HUES64 (cell line): ENCODE results near the gene WRNIP1.

Experiments
- H3K27ac ChIP-seq: 2 replicates; pipeline ENCODE4 v1.7.0; 2013; ENCODE audit warnings: low read depth, low read length, inconsistent platforms
- H3K27me3 ChIP-seq: 2 replicates; pipeline ENCODE4 v1.6.1; 2013; ENCODE audit warnings: mild to moderate bottlenecking, low read length; ENCODE audit not compliant: insufficient read depth
- H3K36me3 ChIP-seq: 2 replicates; pipeline ENCODE4 v1.6.1; 2013; ENCODE audit warnings: mild to moderate bottlenecking, low read length; ENCODE audit not compliant: insufficient read depth
- H3K4me1 ChIP-seq: 2 replicates; pipeline ENCODE4 v1.6.1; 2013; ENCODE audit warnings: mild to moderate bottlenecking, low read length, moderate library complexity; ENCODE audit not compliant: insufficient read depth
- H3K4me3 ChIP-seq: 2 replicates; pipeline ENCODE4 v1.5.1; 2013; ENCODE audit warnings: mild to moderate bottlenecking, low read length, moderate library complexity
- H3K9ac ChIP-seq: 2 replicates; pipeline ENCODE4 v1.6.1; 2013; ENCODE audit warnings: mild to moderate bottlenecking, low read depth, low read length
- H3K9me3 ChIP-seq: 2 replicates; pipeline ENCODE4 v1.6.1; 2013; ENCODE audit warnings: low read depth, low read length; ENCODE audit not compliant: insufficient read depth
- WGBS: fragments of 150-250, 120-280 bp; methylation state at CpG from one replicate; pipeline ENCODE4 v1.1.7; 2013; ENCODE audit warnings: missing lambda C conversion rate; 5-methylcytosine and 5-hydroxymethylcytosine counted together

The WRNIP1 gene

DNA sequence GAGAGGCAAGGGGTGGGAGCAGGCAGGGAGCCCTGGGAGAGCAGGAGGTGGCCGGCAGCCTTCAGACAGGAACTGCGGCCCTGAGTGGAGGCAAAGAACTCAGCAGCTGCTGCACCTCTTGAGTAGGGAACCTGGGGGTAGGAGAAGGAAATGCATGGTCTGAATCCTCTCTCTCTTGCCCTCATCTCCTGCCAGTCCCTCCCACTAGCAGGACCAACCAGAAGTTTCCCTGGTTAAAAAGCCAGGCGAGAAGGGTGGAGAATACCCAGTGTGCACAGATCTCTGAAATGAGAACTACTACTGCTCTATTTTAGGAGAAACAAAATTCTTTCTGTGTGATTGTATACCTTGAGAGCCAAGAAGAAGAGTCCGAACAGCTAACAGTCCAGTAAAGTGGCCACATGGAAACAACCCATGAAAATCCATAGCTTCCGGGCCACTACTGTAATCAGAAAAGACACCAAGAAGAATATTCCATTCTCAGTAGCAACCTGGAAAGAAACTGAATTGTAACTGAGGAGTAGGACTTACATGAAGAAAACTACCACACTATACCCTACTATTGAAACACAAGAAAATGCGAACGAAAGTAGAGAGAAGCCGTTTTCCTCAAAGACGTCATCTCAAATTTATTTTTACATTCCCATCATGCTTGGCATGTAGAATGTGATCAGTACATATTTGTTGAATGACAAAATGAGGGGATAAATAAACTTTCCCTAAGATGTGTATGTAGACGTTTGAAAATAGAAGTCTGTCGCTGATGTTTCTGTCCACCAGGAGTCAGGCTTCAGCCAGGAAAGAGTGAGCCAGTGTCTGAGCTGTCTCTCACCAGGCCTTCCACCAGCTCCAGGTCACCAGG is 25.6 kb downstream of the WRNIP1 start:
- H3K27ac ChIP-seq = no peak overlapping the region
- H3K9ac ChIP-seq = no peak overlapping the region
- no peaks in the 10 kb centered on the region for H3K9me3 ChIP-seq
- H3K36me3 ChIP-seq = peaks cover 2% of the 10 kb centered on the region; the same call in 1 of the 2 replicates
- no peaks in the 10 kb centered on the region for H3K27me3 ChIP-seq
- peaks cover 5% of the 10 kb centered on the region for H3K4me1 ChIP-seq
- WGBS = 62% methylated on average over 9 of the region's 11 CpGs
- H3K4me3 ChIP-seq = no peak overlapping the region

DNA sequence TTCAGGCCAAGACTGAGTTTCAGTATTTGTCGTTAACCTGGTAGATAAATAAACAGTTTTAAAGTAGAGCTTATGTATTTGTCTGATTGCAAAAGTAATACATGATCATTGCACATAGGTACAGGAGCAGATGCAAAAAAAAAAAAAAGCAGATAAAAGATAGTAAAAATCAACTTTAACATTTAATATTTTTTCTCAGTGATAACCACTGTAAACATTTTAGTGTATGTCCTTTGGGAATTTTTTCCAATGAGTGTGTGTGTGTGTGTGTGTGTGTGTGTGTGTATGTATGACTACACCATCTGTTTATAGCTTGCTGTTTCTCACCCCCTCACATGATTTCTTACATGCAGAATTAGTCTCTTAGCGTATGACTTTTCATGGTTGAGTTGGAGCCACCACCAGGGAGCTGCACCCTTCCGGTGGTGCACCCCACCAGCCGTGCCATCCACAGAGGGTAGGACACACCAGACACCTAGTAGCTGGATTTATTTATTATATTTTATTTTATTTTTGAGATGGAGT is 26.3 kb downstream of the WRNIP1 start:
- Histone ChIP-seq H3K27me3 (no peaks in the 10 kb centered on the region), H3K27ac (no peak overlapping the region), H3K9ac (no peak overlapping the region), H3K9me3 (no peaks in the 10 kb centered on the region), H3K4me1 (peaks cover 5% of the 10 kb centered on the region), H3K36me3 (peaks cover 2% of the 10 kb centered on the region; the same call in 1 of the 2 replicates), H3K4me3 (no peak overlapping the region)
- 83% methylated on average over 4 of the region's 4 CpGs for WGBS

DNA sequence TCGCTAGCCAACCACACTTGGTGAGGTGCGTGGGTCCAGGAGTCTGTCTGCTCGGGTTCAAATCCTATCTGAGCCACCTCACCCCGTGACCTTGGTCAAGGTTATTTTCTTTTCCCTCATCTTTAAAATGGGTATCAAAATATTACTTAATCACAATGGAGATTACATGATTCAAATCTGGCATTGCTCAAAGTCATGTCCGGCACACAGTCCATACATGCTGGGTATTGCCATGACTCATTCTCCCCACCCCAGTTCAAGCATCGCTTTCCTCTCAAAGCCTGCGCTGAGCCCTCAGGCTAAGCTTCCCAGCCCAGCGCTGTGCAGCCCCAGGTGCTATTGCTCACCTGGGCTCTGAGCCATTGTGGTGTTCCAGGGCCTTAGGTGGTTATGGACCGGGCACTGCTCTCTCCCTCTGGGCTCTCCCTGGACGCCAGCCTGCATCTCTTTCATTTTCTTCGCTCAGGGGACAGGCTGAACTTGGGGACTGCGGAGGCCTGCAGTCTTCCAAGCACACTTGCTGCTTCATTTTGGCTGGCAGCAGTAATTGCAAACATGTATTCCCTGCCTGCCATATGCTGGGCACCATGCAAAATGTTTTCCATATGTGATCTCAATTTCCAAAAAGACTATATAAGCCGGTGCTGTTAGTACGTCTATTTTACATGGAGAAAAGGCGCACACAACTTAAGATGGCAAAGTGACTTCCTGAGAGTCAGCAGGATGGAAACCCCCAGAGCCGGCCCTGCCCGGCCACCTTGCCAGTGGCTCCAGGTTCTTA is 27.3 kb downstream of the WRNIP1 start:
- no peak overlapping the region for H3K4me3 ChIP-seq
- peaks cover 2% of the 10 kb centered on the region; the same call in 1 of the 2 replicates for H3K36me3 ChIP-seq
- no peaks in the 10 kb centered on the region for H3K9me3 ChIP-seq
- H3K27me3 ChIP-seq = no peaks in the 10 kb centered on the region
- no peak overlapping the region for H3K9ac ChIP-seq
- H3K4me1 ChIP-seq = peaks cover 5% of the 10 kb centered on the region
- no peak overlapping the region for H3K27ac ChIP-seq
- 95% methylated on average over 17 of the region's 17 CpGs for WGBS

DNA sequence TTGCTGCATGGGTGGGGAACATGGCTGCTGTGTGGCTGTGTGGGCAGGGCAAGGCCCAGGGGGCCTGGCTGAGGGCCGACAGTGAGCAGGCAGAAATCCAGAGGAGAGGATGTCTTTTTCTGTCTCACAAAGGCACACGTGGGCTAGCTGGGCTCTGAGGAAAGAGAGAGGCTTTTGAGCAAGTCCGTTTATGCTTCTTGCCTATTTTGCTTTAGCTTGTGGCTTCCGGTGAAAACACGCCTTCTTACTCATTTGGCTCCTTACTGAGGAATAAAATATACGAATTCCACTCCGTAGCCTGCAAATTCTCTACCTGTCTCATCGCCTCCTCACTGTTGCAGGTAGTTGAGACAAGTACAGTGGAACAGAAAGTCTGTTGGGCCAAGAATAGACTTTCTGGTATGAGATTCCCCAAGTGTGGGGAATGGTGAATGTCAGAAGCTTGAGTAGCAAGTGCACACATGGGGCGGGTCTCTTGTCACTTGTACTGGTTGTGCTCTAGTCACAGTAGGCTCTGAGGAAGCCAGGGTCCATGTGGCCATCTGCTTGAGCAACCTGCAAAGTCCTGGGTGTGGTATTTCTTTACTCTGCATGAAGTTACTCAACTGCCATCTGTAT is 28.4 kb downstream of the WRNIP1 start:
- Histone ChIP-seq H3K9me3 (no peaks in the 10 kb centered on the region), H3K36me3 (no peaks in the 10 kb centered on the region), H3K27ac (no peak overlapping the region), H3K27me3 (no peaks in the 10 kb centered on the region), H3K4me3 (no peak overlapping the region), H3K9ac (no peak overlapping the region; the same call in 1 of the 2 replicates), H3K4me1 (peaks cover 5% of the 10 kb centered on the region)
- 83% methylated on average over 9 of the region's 9 CpGs for WGBS

DNA sequence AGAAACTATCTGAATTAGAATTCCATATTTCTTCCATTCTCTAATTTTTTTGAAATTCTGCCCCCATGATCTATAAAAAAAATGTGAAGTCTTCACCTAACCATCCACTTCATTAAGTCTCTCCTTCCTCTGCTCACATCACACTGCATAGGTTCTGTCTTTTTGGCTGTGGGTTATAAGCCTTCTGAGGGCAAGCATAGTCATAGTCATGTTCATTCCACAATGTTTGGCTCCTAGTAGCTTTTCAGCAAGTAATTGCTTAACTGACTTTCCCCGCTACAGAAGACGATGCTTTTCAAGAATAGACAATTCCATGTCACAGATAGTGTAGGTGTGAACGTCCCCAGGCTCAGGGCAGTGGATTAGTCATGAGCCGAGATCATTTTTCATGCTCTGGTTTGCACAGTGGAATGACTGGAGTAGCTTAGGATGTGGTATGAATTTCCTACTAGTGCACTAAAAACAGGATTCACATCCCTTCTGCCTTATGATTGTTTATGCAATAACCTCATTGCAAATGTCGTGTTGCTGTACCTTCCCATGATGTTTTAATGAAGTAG is 29.1 kb downstream of the WRNIP1 start:
- WGBS = 92% methylated on average over 5 of the region's 5 CpGs
- H3K4me1 ChIP-seq = peaks cover 5% of the 10 kb centered on the region
- H3K36me3 ChIP-seq = no peaks in the 10 kb centered on the region
- H3K27me3 ChIP-seq = no peaks in the 10 kb centered on the region
- H3K4me3 ChIP-seq = no peak overlapping the region
- H3K9ac ChIP-seq = no peak overlapping the region
- H3K9me3 ChIP-seq = no peaks in the 10 kb centered on the region
- H3K27ac ChIP-seq = no peak overlapping the region

DNA sequence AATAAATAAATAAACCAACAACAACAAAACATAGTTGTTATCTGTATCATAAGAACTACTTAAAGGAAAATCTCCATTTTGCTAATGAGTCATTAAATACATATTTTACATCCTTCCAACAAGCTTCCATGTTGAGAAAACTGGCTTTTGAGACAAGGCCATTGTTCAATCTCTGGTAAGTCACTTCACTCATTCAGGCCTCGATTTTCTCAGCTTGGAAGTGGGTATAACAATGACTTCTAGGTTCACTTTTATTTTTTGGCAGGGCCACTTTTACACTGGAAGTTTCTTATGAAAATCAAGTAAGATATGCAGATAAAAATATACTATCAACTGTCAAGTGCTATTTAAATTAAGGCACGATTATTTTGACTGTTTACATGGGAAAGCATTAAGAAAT is 30.0 kb downstream of the WRNIP1 start:
- no peak overlapping the region for H3K9ac ChIP-seq
- H3K9me3 ChIP-seq = no peaks in the 10 kb centered on the region
- no peaks in the 10 kb centered on the region for H3K27me3 ChIP-seq
- H3K36me3 ChIP-seq = no peaks in the 10 kb centered on the region
- H3K4me3 ChIP-seq = no peak overlapping the region
- no peak overlapping the region for H3K27ac ChIP-seq
- H3K4me1 ChIP-seq = peaks cover 5% of the 10 kb centered on the region
- WGBS = 97% methylated on average over 2 of the region's 2 CpGs

DNA sequence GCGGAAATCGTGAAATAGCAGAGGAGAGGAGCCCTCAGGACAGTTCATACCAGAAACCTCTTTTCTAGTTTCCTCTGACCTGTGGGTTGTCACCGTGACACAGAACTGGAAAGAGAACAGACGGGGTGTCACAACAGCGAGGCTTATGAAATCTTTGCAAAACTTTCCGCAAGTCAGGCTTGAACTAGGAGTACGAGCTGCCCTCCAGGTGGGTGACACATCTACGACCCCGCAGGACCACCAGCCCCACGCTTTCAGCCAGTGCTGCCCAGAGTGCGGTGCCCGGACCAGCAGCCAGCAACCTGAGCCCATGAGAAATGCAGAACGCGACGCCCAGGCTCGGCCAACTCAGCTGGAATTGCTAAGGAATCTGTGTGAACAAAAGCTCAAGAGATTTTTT is 30.8 kb downstream of the WRNIP1 start:
- 94% methylated on average over 16 of the region's 16 CpGs for WGBS
- Histone ChIP-seq H3K4me1 (peaks cover 2% of the 10 kb centered on the region), H3K27me3 (no peaks in the 10 kb centered on the region), H3K36me3 (no peaks in the 10 kb centered on the region), H3K4me3 (no peak overlapping the region), H3K27ac (no peak overlapping the region), H3K9ac (no peak overlapping the region), H3K9me3 (no peaks in the 10 kb centered on the region)

DNA sequence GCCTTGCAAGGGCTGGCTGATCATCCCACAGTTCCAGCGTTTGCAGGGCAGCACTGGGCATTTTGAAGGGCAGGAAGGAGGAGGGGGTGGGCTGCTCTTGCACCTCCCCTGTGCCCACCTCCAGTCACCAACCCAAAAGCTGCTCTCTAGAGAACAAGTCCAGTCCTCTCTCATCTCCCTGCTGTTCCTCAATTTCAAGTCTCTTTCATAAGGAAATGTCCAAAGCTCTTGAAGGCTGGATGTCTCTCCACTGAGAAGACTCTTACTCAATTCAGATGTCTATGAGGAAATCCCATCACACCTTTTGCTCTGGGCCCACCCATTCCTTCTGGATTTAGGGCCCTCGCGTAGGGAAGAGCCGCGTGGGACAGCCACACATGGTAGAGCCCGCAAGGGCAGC is 31.7 kb downstream of the WRNIP1 start:
- Histone ChIP-seq H3K36me3 (no peaks in the 10 kb centered on the region), H3K9me3 (no peaks in the 10 kb centered on the region), H3K4me1 (no peaks in the 10 kb centered on the region), H3K27me3 (no peaks in the 10 kb centered on the region), H3K9ac (no peak overlapping the region), H3K4me3 (no peak overlapping the region), H3K27ac (no peak overlapping the region)
- WGBS = 77% methylated on average over 6 of the region's 6 CpGs

DNA sequence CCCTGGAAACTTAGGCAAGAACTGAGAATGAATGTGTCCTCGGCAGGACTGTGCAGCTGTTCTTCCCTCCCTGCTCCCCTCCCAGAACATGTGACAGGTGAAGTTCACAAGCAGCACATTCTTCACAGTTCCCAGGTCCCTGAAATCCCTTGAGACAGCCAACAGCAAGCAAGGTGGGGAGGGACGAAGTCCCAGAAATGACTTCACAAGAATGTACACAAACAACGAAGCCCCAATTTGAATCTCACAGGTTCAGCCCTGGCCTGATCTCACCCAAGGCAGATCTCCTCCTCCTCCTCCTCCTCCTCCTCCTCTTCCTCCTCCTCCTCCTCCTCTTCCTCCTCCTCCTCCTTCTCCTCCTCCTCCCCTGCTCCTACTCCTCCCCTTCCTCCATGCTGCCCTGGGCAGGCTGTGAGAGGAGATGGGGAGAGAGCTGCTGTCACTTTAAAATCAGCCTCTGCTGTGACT is 32.4 kb downstream of the WRNIP1 start:
- H3K9me3 ChIP-seq = no peaks in the 10 kb centered on the region
- H3K4me1 ChIP-seq = no peaks in the 10 kb centered on the region
- WGBS = 83% methylated on average over 3 of the region's 3 CpGs
- no peaks in the 10 kb centered on the region for H3K27me3 ChIP-seq
- no peak overlapping the region for H3K4me3 ChIP-seq
- no peaks in the 10 kb centered on the region for H3K36me3 ChIP-seq
- H3K9ac ChIP-seq = no peak overlapping the region
- no peak overlapping the region for H3K27ac ChIP-seq

DNA sequence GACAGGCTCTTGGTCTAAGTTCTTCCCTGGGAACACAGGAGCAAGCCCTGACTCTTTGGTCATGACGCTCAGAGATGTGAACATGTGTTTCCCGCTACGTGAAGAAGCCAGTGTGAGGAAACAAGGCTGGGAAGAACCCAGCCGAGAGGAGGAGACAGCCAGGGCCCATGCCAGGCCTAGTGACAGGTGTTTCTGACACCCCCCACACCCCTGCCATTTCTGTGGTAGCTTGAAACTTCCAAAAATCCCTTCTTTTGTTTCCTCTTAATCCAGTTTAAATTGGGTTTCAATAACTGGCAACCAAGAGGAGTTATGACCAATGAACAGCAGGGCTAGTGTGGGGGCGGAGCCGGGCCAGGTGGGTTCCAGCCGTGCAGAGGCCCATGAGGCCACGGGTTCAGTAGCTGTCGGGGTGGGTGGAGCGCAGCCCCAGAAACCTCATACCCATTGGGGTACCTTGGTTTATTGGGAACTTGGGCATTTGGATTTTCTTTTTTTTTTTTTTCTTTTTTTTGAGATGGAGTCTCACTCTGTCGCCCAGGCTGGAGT is 33.5 kb downstream of the WRNIP1 start:
- 87% methylated on average over 11 of the region's 11 CpGs for whole genome bisulfite sequencing

More for the DNA sequence above, 33.5 kb downstream of the WRNIP1 start:
- Histone ChIP-seq H3K4me3 (no peak overlapping the region), H3K9ac (no peak overlapping the region), H3K27ac (no peak overlapping the region), H3K9me3 (no peaks in the 10 kb centered on the region), H3K4me1 (no peaks in the 10 kb centered on the region), H3K27me3 (no peaks in the 10 kb centered on the region), H3K36me3 (no peaks in the 10 kb centered on the region)
